Activated naive CD4-positive, alpha-beta T cell (primary cell): Measurements from ENCODE around the gene NFIB.

ENCODE experiments used
- DNase-seq, 4 experiments: peaks; one replicate each; lab custom pipeline; 2025; lab: John Stamatoyannopoulos, UW

NFIB gene

GRCh38 chr9:14075218-14075617, 238.7 kb downstream of the NFIB start:
- DNase-seq = no peak

GRCh38 chr9:14072850-14073249, 241.1 kb downstream of the NFIB start:
- no peak for DNase-seq

GRCh38 chr9:14071484-14071883, 242.5 kb downstream of the NFIB start:
- no peak for DNase-seq

- no peak for DNase-seq
Observed at GRCh38 chr9:14068690-14069089, 245.3 kb downstream of the NFIB start.

- no peak for DNase-seq
Observed at GRCh38 chr9:14066831-14067230, 247.1 kb downstream of the NFIB start.

- DNase-seq = no peak
Observed at GRCh38 chr9:14066032-14066431, 247.9 kb downstream of the NFIB start.

- DNase-seq = no peak
Observed at GRCh38 chr9:14064940-14065339, 249.0 kb downstream of the NFIB start.

GRCh38 chr9:14063756-14064155, 250.2 kb downstream of the NFIB start:
- no peak for DNase-seq

GRCh38 chr9:14062586-14063221, 251.2 kb downstream of the NFIB start:
- no peak for DNase-seq

GRCh38 chr9:14061936-14062585, 251.9 kb downstream of the NFIB start:
- no peak for DNase-seq

GRCh38 chr9:14058325-14058688, 255.6 kb downstream of the NFIB start:
- no peak for DNase-seq

GRCh38 chr9:14057368-14058324, 256.3 kb downstream of the NFIB start:
- DNase-seq = no peak

- DNase-seq = no peak
Observed at GRCh38 chr9:14056316-14056861, 257.6 kb downstream of the NFIB start.

- no peak for DNase-seq
Observed at GRCh38 chr9:14054096-14054495, 259.8 kb downstream of the NFIB start.

GRCh38 chr9:14052359-14052758, 261.6 kb downstream of the NFIB start:
- no peak for DNase-seq

- no peak for DNase-seq
Observed at GRCh38 chr9:14051419-14051818, 262.5 kb downstream of the NFIB start.

GRCh38 chr9:14043483-14043882, 270.5 kb downstream of the NFIB start:
- no peak for DNase-seq

GRCh38 chr9:14037331-14037730, 276.6 kb downstream of the NFIB start:
- no peak for DNase-seq

GRCh38 chr9:14033067-14033466, 280.9 kb downstream of the NFIB start:
- DNase-seq = no peak
